K562 (cell line): Measurements from ENCODE around the gene RIPK4. TPM values are rescaled to one million over a fixed set of nuclear protein-coding genes. Genes with fewer than 3 reads are reported as not detected.

Experiments
- ATAC-seq: fragments of 200-7000 bp; cut with Tn5 transposase; 3 replicates; pipeline ENCODE4 v1.9.1; 2020; ENCODE audit warnings: moderate library complexity
- BruUV-seq: library from RNA; stranded (reverse); fragments of 400-500 nt; replicated peaks from 2 replicates; lab custom pipeline; 2021; lab: Mats Ljungman, UMichigan
- CTCF ChIA-PET: fragments of 300-600 bp; formaldehyde crosslinking; extraction: SDS; loops from one replicate; lab custom pipeline; 2021; ENCODE audit warnings: low intra/inter-chr PET ratio; lab: Yijun Ruan, JAX
- POLR2A ChIA-PET: fragments of 300-600, 350-650 bp; sonication (Branson Sonifier 250); formaldehyde crosslinking; extraction: SDS; loops from one replicate; lab custom pipeline; 2021; ENCODE audit warnings: antibody characterized with exemption, inconsistent platforms; lab: Yijun Ruan, JAX
- DNase-seq, 4 experiments: peaks; one replicate each; pipeline versions ENCODE4 v3.0.0 to v3.0.0-alpha.2; 2011 to 2018; ENCODE audit warnings: low spot score in 3 of 4, mixed read lengths in 3 of 4; ENCODE audit errors: extremely low read depth in 1 of 4
- FAIRE-seq: peaks from 2 replicates; lab custom pipeline; 2011; peaks lifted over from hg19 to GRCh38; lab: Jason Lieb, UNC
- H2AFZ ChIP-seq: 2 replicates; pipeline ENCODE4 v1.6.0; 2011; ENCODE audit warnings: low read depth, low read length, control low read depth, inconsistent platforms
- H3K27ac ChIP-seq: fragments of 200-600 bp; 3 replicates; pipeline ENCODE4 v1.8.0; 2011; ENCODE audit warnings: low read depth, mild to moderate bottlenecking, control low read depth, inconsistent platforms, low read length, moderate library complexity, mixed read lengths; ENCODE audit errors: extremely low read depth
- H3K27me3 ChIP-seq, 2 experiments: fragments of 300-600 bp in 1 of 2; 2 replicates in 1 of 2; 3 replicates in 1 of 2; pipeline versions ENCODE4 v1.6.0 to v1.8.0; 2011; ENCODE audit warnings: inconsistent platforms in 2 of 2, low read length in 2 of 2, mild to moderate bottlenecking in 1 of 2, mixed read lengths in 1 of 2, moderate library complexity in 1 of 2; ENCODE audit not compliant: control insufficient read depth in 2 of 2, insufficient read depth in 2 of 2
- H3K36me3 ChIP-seq: fragments of 300-600 bp; 3 replicates; pipeline ENCODE4 v1.8.0; 2011; ENCODE audit warnings: mild to moderate bottlenecking, low read length, inconsistent platforms; ENCODE audit not compliant: control insufficient read depth, insufficient read depth
- H3K4me1 ChIP-seq, 2 experiments: fragments of 200-600 bp in 1 of 2; replicated peaks in 1 of 2; 2 replicates in 1 of 2; 3 replicates in 1 of 2; pipeline versions ENCODE4 v1.5.1 to v1.8.0; 2011; ENCODE audit warnings: inconsistent platforms in 2 of 2, low read length in 2 of 2, mild to moderate bottlenecking in 1 of 2, mixed read lengths in 1 of 2, moderate library complexity in 1 of 2; ENCODE audit not compliant: control insufficient read depth in 2 of 2, insufficient read depth in 2 of 2
- H3K4me2 ChIP-seq: 2 replicates; pipeline ENCODE4 v1.6.1; 2011; ENCODE audit warnings: low read length, control low read depth, inconsistent platforms, mixed read lengths; ENCODE audit not compliant: insufficient read depth
- H3K4me3 ChIP-seq: fragments of 200-600 bp; sonication (generic), shearing (Covaris generic); 2 replicates; pipeline ENCODE4 v1.5.1; 2016; ENCODE audit warnings: control low read depth, inconsistent platforms
- H3K79me2 ChIP-seq: fragments of 200-600 bp; 3 replicates; pipeline ENCODE4 v1.8.0; 2011; ENCODE audit warnings: low read length, inconsistent platforms; ENCODE audit not compliant: control insufficient read depth, insufficient read depth
- H3K9ac ChIP-seq, 2 experiments: 2 replicates each; pipeline versions ENCODE4 v1.6.0 to v1.6.1; 2011; ENCODE audit warnings: low read depth in 2 of 2, low read length in 2 of 2, control low read depth in 1 of 2, inconsistent platforms in 1 of 2, mild to moderate bottlenecking in 1 of 2, mixed read lengths in 1 of 2; ENCODE audit not compliant: insufficient read depth in 1 of 2
- H3K9me1 ChIP-seq: one replicate; pipeline ENCODE4 v1.6.0; 2011; ENCODE audit warnings: inconsistent platforms, mild to moderate bottlenecking, low read length, moderate library complexity; ENCODE audit not compliant: control insufficient read depth, insufficient read depth
- H3K9me3 ChIP-seq: replicated peaks from 2 replicates; pipeline ENCODE4 v1.5.1; 2011; ENCODE audit warnings: low read depth, low read length, inconsistent platforms; ENCODE audit not compliant: control insufficient read depth, insufficient read depth
- H4K20me1 ChIP-seq: replicated peaks from 2 replicates; pipeline ENCODE4 v1.6.1; 2011; ENCODE audit warnings: low read length, inconsistent platforms, mixed read lengths; ENCODE audit not compliant: control insufficient read depth, insufficient read depth
- ATF1 ChIP-seq, 2 experiments: fragments of 450-650 bp in 1 of 2; IDR thresholded peaks; 2 replicates each; pipeline ENCODE4 v1.6.1; 2016; ENCODE audit warnings: missing compliant biosample characterization in 1 of 2, missing genetic modification characterization in 1 of 2
- ETS2 ChIP-seq: IDR thresholded peaks from 2 replicates; pipeline ENCODE4 v1.6.1; 2016; ENCODE audit warnings: borderline replicate concordance, missing genetic modification characterization, mild to moderate bottlenecking, moderate library complexity, missing compliant biosample characterization; ENCODE audit not compliant: poor library complexity, severe bottlenecking
- HNRNPL ChIP-seq: fragments of 200-400 bp; formaldehyde crosslinking; IDR thresholded peaks from 2 replicates; pipeline ENCODE4 v1.6.1; 2017; ENCODE audit warnings: low read depth, mild to moderate bottlenecking, low read length
- KDM1A ChIP-seq, 2 experiments: fragments of 450-650 bp; IDR thresholded peaks; 2 replicates each; pipeline ENCODE4 v1.6.1; 2016; ENCODE audit warnings: mild to moderate bottlenecking in 2 of 2
- MTF1 ChIP-seq: fragments of 250-450 bp; sonication (Bioruptor Pico); IDR thresholded peaks from 2 replicates; pipeline ENCODE4 v1.9.0; 2021; ENCODE audit warnings: moderate library complexity, mild to moderate bottlenecking, inconsistent platforms, borderline replicate concordance
- MXI1 ChIP-seq: IDR thresholded peaks from 2 replicates; pipeline ENCODE4 v1.6.1; 2011; ENCODE audit warnings: low read depth, mild to moderate bottlenecking, improper control_type of control experiment, low read length
- NRF1 ChIP-seq, 2 experiments: fragments of 450-650 bp; IDR thresholded peaks in 1 of 2; conservative IDR thresholded peaks in 1 of 2; 2 replicates each; pipeline ENCODE4 v1.6.1; 2014; ENCODE audit warnings: mild to moderate bottlenecking in 2 of 2
- POLR2AphosphoS5 ChIP-seq: IDR thresholded peaks from 2 replicates; pipeline ENCODE4 v1.6.1; 2011; ENCODE audit warnings: mild to moderate bottlenecking, low read depth, low read length, moderate library complexity; ENCODE audit not compliant: control insufficient read depth, insufficient read depth
- RBM22 ChIP-seq: fragments of 200-400 bp; formaldehyde crosslinking; IDR thresholded peaks from 2 replicates; pipeline ENCODE4 v1.6.1; 2018; ENCODE audit warnings: low read length, low read depth; ENCODE audit not compliant: poor library complexity, severe bottlenecking
- SMARCE1 ChIP-seq: fragments of 450-650 bp; IDR thresholded peaks from 2 replicates; pipeline ENCODE4 v1.7.1; 2016; ENCODE audit warnings: mild to moderate bottlenecking
- WGBS: fragments of 100-300 bp; shearing (Covaris generic); methylation state at CpG from one replicate; pipeline ENCODE4 v1.1.6; 2016; ENCODE audit warnings: low coverage, mixed read lengths; ENCODE audit not compliant: insufficient coverage; ENCODE audit errors: missing lambda C conversion rate; 5-methylcytosine and 5-hydroxymethylcytosine counted together
- in situ Hi-C: fragments of 300-500 bp; cut with MboI; formaldehyde crosslinking; loops from 4 replicates; pipeline ENCODE4 v1.15.0; 2018; ENCODE audit warnings: inconsistent platforms, mixed read lengths
- intact Hi-C: fragments of 100-400 bp; cut with micrococcal nuclease; formaldehyde crosslinking; loops from 2 replicates; pipeline ENCODE4 v1.14.2; 2022
- polyA plus RNA-seq, 8 experiments: library from polyadenylated mRNA; depleted of rRNA in 4 of 8; stranded (reverse) in 5 of 8; unstranded in 3 of 8; fragments of >200 nt; fragmentation: Nextera tagmentation in 2 of 8; fragmentation: Illumina TruSeq in 1 of 8; extraction: Ambion mirVana in 2 of 8; extraction: Trizol in 1 of 8; gene quantifications; 2 replicates each; pipeline versions ENCODE4 v1.2.1 to v1.2.3, GENCODE V29; 2011 to 2014; ENCODE audit warnings: inconsistent platforms in 1 of 8, missing spikeins in 1 of 8
- total RNA-seq, 7 experiments: library from RNA; depleted of rRNA in 6 of 7; stranded (reverse); fragments of >200 nt in 6 of 7; fragmentation: Illumina TruSeq in 2 of 7; extraction: Trizol in 2 of 7; gene quantifications; 2 replicates each; pipeline versions ENCODE4 v1.2.1 to v1.2.3, GENCODE V29; 2011 to 2021; ENCODE audit warnings: low replicate concordance in 1 of 7
- TF ChIP-seq, protein P1 (sequence below): sonication (generic); formaldehyde crosslinking; IDR thresholded peaks from 2 replicates; pipeline ENCODE4 v1.8.0; 2022; ENCODE audit warnings: mild to moderate bottlenecking, missing genetic modification reagents

The RIPK4 gene
- total and polyA plus RNA-seq, 9 of the 15 experiments (the other 6 are each of a cell fraction or from before 2014, with no cell fraction given) = not detected

DNA sequence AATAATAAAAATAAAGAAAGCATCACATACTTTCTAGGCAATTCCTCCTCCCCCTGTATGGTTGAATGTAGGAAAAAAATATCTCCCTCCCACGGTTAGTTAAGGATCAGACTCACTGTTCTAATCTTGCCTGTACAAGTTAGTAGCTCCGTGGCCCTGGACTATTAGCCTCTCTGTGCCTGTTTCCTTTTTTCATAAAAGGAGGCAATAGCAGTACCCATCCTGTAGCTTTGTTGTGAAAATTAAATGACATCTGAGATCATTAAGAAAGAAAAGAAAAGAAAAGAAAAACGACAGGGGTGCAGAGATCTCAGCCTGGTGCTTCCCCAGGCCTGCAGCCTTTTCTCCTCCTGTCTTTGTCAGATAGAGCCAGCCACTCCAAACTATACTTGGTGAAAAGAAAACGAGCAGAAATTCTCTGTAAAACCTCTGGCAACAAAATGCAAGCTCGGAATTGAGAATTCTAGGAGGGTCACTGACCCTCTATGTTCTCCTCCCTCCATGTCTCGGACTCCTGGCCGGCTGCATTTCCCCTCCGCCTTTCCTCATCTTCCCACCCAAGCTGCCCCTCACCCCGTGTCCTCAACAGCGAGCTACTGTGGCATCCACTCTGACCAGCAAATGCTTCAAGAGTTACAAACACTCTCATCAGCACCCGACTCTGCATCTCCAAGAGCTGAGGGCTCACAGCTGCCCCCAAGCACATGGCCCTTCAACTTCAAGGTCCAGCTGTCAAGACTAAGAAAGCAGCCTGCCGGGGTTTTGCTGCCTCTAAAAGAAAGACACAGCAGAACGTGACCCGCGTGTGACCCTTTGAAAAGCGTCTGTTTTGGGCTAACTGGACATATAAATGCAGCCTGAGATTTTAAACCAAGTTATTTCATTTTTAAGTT is 13.6 kb downstream of the RIPK4 start:
- Histone ChIP-seq H4K20me1 (peaks cover 14% of the 10 kb centered on the region; the same call in 1 of the 2 replicates), H3K4me3 (no peak overlapping the region), H3K27me3 (peaks cover 75 to 82% of the 10 kb centered on the region in 2 experiments), H3K9me3 (no peaks in the 10 kb centered on the region), H3K4me2 (no peak overlapping the region), H3K4me1 (no peaks in the 10 kb centered on the region; a peak in 1 of 5 replicates), H2AFZ (no peak overlapping the region), H3K79me2 (no peaks in the 10 kb centered on the region), H3K9me1 (peaks cover 3% of the 10 kb centered on the region), H3K9ac (no peak overlapping the region), H3K36me3 (no peaks in the 10 kb centered on the region), H3K27ac (no peak overlapping the region)
- CTCF ChIA-PET = no interaction called here
- FAIRE-seq = no peak
- no peak for DNase-seq
- intact Hi-C loops (no loop called here), in situ Hi-C loops (no loop called here)
- ATAC-seq = no peak
- POLR2A ChIA-PET = interaction anchor here (0.6 to 2.0 kb wide), 3 partner anchors 10 to 30 kb away, joined by 3 to 7 read pairs (median 4); no protein-coding TSS in a partner anchor
- no TSS peak for BruUV-seq
- WGBS = 1% methylated on average over 16 of the region's 16 CpGs
- no peak for TF ChIP-seq NRF1 (conservative IDR thresholded peaks at IDR 0.05 in 1 of 2, IDR thresholded peaks at IDR 0.05 in 1 of 2)
- no peak for TF ChIP-seq SMARCE1
- TF ChIP-seq POLR2AphosphoS5 = no peak
- TF ChIP-seq MXI1 = no peak
- TF ChIP-seq ETS2 = no peak
- TF ChIP-seq HNRNPL = no peak
- TF ChIP-seq ATF1 (CRISPR knock-in tag; IDR thresholded peaks at IDR 0.05) = no peak
- no peak for TF ChIP-seq ATF1 (tag; IDR thresholded peaks at IDR 0.05)
- TF ChIP-seq MTF1 (CRISPR knock-in tag) = no peak
- no peak for TF ChIP-seq KDM1A (IDR thresholded peaks at IDR 0.05)
- TF ChIP-seq, protein P1, sequence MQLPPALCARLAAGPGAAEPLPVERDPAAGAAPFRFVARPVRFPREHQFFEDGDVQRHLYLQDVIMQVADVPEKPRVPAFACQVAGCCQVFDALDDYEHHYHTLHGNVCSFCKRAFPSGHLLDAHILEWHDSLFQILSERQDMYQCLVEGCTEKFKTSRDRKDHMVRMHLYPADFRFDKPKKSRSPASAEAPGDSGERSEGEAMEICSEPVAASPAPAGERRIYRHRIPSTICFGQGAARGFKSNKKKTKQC (CRISPR knock-in tag) = no peak
- no peak for TF ChIP-seq RBM22
